Upper lobe of left lung (tissue), 4 donors: ENCODE measurements around the gene DHRS2.

Experiments
- POLR2A ChIP-seq, 4 donors: fragments of 450-650 bp; IDR thresholded peaks; one replicate each; pipeline ENCODE4 v1.5.1; 2016 to 2017; ENCODE audit warnings: antibody characterized with exemption in 4 of 4, mild to moderate bottlenecking in 2 of 4
- POLR2AphosphoS5 ChIP-seq, 2 donors: sonication (generic); formaldehyde crosslinking; IDR thresholded peaks; one replicate each; pipeline ENCODE4 v1.5.1; 2017; ENCODE audit warnings: antibody characterized with exemption in 2 of 2
- TF ChIP-seq, protein P1 (sequence below), 6 experiments: fragments of 450-650 bp in 4 of 6; fragments of 200-600 bp in 2 of 6; sonication (generic) in 2 of 6; IDR thresholded peaks; one replicate each; pipeline ENCODE4 v1.5.1; 2016 to 2019; ENCODE audit warnings: antibody characterized with exemption in 6 of 6

DNA sequence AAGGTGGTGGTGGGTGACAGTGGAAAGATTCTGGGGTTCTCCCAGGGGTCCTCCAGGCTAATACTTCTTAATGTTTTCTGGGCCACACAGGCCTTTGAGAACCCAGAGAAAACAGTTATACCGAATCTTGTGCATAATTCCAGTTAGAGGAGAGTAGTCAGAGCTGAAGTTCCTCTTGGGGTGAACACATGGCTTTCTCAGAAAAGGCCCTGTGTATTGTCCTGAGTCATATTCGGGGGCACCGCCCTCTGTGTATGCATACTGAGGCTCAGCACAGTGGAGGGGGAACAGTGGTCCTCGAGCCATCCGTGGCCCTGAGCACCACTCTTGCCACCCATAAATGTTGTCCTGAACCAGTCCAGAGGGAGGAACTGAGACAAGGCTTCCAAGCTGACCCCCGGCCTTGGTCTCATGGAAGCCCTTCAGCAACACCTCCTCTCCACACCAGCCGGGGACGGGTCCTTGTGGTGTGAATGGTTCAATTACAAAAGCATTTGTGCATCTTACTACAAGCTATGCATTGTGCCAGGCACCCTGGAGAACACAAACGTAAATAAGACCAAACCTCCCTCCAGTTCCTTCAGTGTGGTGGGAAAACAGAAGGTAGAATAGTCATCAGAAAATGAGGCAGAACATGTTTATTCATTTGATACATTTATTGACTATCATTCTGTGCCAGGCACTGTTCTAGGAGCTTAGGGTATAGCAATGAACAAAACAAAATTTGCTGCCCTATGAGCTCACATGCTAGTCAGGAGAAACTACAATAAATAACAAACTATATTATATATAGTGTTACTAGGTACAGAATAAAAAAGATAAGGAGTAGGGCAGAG, 9.9 kb downstream of the DHRS2 start:
- TF ChIP-seq POLR2A (IDR thresholded peaks at IDR 0.05) (no peak), POLR2AphosphoS5 (IDR thresholded peaks at IDR 0.05) (no peak)
- TF ChIP-seq, protein P1, sequence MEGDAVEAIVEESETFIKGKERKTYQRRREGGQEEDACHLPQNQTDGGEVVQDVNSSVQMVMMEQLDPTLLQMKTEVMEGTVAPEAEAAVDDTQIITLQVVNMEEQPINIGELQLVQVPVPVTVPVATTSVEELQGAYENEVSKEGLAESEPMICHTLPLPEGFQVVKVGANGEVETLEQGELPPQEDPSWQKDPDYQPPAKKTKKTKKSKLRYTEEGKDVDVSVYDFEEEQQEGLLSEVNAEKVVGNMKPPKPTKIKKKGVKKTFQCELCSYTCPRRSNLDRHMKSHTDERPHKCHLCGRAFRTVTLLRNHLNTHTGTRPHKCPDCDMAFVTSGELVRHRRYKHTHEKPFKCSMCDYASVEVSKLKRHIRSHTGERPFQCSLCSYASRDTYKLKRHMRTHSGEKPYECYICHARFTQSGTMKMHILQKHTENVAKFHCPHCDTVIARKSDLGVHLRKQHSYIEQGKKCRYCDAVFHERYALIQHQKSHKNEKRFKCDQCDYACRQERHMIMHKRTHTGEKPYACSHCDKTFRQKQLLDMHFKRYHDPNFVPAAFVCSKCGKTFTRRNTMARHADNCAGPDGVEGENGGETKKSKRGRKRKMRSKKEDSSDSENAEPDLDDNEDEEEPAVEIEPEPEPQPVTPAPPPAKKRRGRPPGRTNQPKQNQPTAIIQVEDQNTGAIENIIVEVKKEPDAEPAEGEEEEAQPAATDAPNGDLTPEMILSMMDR (IDR thresholded peaks at IDR 0.05), result no peak
